GM21390 (cell line): ENCODE measurements around the gene PALS2.

Experiments
- ATAC-seq: cut with Tn5 transposase; IDR thresholded peaks from one replicate; pipeline ENCODE4 v1.9.1; 2021; ENCODE audit not compliant: unreplicated experiment

Gene PALS2, protein sequence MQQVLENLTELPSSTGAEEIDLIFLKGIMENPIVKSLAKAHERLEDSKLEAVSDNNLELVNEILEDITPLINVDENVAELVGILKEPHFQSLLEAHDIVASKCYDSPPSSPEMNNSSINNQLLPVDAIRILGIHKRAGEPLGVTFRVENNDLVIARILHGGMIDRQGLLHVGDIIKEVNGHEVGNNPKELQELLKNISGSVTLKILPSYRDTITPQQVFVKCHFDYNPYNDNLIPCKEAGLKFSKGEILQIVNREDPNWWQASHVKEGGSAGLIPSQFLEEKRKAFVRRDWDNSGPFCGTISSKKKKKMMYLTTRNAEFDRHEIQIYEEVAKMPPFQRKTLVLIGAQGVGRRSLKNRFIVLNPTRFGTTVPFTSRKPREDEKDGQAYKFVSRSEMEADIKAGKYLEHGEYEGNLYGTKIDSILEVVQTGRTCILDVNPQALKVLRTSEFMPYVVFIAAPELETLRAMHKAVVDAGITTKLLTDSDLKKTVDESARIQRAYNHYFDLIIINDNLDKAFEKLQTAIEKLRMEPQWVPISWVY

DNA sequence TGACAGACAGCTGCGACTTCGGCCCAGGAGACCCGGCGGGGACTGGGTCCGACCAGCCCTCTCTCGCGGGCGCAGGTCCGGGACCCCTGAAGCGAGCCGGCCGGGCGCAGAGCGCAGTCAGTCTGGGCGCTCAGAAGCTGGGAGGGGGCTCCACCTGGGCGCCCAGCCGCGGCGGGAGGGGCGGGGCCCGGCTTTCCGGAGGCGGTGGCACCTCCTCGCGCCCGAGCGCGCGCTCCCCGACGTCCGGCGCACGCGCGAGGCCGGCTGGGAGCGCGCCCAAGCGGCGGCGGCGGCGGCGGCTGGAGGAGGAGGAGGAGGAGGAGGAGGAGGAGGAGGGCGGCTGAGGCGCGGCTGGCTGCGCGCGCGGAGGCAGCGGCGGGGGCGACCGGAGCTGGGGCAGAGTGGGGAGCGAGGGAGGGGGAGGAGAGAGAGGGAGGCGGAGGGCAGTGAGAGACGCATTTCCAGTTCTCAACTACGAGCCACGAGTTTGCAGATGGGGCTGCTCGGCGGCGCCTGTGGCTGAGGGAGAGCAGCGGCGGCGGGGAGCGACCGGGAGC lies at the start of gene PALS2:
PALS2 (plus strand) TSS at position 456 of the 557 bp plus-strand sequence. CDS start 50,216 bp downstream, outside the sequence.
- peak; percentile 43 for ATAC-seq

DNA sequence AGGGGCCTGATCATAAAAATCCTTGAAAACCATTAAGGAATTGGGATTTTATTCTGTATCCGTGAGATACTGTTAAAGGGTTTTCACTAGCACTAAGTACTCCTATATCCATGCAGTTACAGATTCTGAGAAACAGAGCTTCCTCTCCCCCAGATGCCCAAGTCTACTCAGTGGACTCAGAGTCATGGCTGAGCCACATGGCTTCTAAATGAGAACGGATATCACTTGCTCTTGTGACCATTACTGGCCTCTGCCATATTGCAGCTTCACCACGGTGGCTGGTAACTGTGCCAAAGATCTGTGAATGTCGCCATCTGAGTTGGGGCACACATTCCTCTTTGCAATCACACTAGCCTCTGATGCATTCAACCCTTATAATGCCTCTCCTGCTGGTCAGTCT lies 42.0 kb upstream of the PALS2 start:
- ATAC-seq = no peak

DNA sequence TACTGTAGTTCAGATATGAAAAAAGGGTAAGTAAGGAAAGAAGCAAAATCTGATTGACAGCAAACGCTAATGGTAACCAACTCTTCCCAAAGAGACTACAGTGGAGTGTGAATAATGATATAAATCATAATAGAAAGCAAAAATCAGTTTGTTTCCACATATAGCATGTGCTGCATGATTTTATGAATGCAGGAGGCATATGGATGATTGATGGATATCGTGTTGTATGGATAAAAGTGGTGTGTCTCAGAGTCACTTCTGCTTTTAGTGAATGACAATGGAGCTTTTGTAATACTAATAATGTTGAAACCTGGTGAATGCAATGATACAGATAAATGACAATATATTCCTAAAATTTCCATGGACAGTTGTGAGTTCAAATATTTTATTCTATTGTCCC lies 36.6 kb upstream of the PALS2 start:
- ATAC-seq = no peak

DNA sequence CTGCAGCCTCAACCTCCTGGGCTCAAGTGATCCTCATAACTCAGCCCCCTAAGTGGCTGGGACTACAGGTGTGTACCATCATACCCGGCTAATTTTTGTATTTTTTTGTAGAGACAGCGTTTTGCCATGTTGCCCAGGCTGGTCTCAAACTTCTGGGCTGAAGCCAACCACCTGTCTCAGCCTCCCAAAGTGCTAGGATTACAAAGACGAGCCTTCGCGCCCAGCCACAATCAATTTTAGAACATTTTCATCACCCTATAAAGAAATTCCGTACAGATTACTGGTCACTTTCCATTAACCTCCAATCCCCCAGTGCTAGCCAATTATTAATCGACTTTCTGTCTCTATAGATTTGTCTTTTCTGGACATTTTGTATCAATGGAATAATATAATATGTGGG lies 32.3 kb upstream of the PALS2 start:
- ATAC-seq = no peak

DNA sequence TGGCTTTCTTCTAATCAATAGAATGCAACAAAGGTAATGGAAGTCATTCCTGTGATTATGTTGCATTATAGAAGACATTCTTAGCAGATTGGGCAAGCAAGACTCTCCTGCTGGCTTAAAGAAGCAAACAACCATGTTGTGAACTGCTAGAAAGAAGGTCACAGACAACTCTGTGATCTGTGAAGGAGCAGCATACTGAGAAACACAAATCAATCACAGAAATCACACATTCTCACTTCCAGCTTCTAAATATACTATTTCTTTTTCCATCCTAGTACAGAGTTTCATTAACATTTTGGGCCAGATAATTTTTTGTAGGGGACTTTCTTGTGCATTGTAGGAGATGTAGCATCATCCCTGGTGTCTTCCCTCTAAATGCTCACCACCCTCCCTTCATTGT lies 28.0 kb upstream of the PALS2 start:
- no peak for ATAC-seq

DNA sequence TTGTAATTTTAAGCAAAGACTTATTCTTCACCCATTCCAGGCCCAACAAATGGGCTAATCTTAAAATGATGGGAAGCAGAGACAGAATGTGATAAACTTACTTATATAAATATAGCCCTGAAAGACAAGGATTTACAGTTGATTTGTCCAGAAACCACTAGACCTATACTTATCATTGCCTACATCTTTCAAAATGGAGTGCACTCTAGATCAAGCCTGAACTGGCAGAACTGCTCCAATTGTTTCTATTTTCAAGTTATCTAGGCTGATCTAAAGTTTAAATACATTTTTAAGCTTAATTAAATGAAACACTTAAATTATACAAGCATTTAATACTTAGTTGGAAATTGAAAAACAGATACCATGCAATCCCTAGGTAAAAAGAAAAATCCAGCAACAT lies 24.9 kb upstream of the PALS2 start:
- no peak for ATAC-seq

DNA sequence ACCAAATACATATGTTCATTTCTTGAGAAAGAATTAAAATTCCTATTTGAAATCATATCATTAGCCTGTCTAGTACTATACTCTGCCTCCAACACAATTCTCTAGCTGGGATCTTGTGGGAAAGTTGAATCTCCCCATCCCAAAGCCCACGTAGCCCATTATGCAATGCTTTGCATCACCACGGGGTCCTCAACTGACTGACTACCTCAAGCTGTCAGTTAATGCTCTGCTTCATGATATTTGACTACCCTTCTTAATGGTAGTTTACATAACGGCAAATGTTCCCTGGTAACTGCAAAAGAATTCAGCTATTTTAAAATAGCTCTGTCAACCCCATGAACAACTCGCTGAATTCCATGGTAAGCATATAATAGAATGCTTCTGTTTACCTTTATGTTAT lies 23.3 kb upstream of the PALS2 start:
- no peak for ATAC-seq

DNA sequence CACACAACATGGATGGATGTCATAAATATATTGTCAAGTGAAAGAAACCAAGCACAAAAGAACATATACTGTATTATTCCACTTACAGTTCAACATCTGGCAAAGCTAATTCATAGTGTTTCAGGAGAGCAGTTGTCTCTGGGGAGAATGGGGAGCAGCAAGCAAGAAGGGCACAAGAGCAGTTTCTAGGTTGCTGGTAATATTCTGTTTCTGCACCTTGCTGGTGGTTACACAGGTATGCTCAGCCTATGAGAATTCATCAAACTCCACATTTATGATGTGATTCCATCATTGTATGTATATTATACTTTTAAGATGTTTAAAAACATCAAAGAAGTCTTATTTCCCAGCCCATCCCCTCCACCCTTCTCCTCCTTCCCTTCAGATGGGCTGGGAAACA lies 18.1 kb upstream of the PALS2 start:
- ATAC-seq = no peak

DNA sequence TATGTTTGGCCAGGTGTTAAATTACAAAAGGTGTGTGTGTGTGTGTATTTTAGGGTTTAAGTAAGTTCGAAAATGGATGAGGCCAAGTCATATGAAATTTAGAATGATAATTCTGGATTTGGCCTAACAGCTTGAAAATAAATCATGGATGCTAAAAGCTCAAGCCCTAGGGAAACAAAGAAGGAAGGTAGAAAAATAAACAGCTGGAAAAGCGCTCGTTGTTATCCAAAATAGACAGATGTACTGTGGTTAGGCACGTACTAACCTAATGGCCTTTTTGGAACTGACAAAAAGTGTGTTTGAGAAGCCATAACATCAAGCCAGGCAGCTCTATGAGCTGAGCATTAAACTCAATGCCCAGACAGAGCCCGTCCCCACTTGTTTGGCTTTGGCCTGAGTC lies 17.5 kb upstream of the PALS2 start:
- no peak for ATAC-seq

DNA sequence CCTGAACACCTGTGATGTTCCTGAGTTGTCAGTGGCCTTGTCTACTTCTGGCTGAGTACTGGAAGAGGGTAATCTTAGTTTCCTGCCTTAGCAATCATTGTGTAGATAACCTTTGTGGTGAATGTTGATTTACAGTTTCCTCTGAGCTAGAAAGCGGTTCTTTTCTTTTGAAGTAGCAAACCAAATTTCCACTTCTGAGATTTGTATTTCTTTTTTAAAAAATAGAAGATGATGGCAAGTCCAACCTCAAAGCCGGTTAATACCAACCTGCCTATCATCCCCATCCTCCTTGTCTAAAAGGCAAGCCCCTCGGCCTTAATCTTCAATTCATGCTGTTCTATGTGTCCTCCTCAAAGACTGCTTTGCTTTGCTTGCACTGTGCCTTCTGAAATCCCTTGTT lies 12.5 kb upstream of the PALS2 start:
- no peak for ATAC-seq

DNA sequence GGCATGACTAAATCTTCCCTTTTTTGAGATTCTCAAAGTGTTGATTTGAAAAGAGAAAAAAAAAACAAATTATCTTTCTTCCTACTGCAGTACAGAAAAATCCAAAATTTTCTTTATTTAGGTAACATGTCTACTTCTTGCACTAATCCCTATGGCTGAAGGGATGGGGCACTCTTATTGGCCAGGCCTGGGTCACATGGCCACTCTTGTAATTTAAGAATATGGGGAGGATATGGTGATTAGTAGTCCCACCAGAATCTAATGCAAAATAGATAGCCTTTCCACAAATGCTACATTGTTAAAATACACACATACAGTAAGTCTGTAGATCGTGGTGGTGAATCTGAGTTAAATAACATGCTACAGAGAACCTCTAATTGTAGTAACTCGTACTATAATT lies 7.0 kb upstream of the PALS2 start:
- no peak for ATAC-seq

DNA sequence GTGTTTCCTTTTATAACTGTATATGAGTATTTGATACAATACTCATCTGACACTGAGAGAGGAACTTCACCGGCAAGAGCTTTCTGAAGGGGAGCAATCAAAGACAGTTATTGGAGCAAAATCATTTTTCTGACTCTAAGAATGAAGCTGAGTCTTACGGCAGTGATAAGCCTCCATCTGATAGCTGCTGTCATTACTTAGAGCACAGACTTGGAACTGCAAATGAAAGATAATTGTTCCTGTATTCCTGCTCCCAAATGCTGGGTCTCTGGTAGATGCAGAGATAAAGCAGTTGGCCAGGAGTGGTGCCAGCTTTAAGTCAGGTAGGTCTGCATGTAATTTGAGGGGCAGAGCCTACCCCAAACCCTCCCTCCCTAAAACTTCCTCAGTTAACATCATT lies 2.3 kb upstream of the PALS2 start:
- no peak for ATAC-seq

DNA sequence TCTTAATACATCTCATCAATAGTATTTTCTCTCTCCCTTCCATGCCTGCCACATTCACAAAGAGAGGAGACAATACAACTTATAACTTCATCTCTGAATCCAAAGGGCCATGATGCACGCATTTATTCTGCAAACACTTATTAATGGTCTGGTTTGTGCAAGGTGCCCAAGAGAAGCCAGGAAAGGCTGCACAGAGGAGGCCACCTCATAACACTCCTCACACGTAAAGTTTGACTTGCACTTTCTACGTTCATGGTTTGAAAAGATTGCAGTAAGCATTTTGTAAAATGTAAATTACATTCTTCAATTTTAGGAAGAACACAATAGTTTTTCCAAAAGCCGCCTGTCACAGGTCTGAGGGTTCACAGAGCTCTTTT lies 1.2 kb upstream of the PALS2 start:
- no peak for ATAC-seq

DNA sequence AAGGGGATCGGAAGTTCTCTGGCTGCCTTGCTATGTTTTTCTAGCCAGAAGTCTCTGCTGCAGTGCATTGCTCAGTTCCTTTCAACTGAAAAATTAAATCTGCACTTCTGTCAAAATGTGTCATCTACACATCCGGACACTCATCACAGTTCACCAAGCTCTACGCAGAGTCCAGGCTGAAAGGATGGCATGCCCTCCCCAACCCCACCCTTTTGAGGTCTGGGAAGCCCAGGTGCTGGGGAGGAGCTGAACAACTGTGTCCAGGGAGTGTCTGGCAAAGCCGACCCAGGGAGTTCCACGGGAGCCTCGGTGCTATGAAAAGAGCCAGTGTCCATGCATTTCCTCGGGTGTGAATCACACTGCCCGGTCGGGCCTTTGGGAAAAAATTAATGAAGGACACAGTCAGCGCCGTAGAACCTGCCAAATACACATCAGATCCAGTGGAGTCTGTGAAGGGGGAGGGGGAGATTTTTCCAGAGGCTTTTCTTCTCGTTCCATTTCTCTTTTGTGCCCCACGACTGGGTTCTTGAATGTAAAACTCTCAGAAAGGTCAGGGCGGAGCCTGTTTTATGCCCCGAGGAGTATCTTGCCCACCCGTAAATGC lies 757 bp upstream of the PALS2 start:
- no peak for ATAC-seq

DNA sequence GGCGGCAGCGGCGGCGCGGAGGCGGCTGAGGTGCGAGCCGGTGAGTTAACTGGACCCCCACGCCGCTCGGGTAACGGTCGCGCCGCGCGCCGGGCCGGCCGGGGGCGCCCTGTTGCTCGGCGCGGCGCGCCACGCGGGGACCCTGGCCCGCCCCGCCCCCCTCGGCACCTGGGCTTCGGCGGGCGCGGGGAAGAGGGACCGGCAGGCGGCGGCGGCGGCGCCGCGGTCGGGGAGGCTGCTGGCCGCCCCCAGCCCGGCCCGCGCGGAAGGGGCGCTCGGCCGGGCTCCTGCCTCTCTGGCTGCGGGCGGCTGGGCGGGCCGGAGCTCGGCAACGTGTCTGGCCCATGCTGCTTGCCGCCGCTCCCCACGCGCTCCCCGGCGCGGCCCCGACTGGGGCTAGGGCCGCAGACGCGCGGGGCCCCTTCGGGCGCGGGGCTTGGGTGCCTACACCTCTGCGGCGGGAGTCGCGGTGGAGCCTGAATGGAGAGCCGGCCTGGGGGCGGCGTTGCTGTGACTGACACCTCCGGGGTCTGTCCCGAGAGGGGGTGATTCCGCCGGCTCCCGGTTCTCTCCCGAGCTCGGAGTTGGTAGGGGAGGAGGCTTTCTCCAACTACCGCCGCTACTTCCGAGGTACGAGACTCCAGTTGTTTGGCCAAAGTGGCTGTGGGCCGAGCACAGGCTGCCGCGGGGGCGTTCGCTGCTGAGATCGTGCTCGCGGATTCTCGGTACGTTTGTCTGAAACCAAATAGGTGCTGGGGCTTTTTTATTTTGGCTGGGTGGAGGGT lies 494 bp downstream of the PALS2 start:
- ATAC-seq = peak; percentile 40

DNA sequence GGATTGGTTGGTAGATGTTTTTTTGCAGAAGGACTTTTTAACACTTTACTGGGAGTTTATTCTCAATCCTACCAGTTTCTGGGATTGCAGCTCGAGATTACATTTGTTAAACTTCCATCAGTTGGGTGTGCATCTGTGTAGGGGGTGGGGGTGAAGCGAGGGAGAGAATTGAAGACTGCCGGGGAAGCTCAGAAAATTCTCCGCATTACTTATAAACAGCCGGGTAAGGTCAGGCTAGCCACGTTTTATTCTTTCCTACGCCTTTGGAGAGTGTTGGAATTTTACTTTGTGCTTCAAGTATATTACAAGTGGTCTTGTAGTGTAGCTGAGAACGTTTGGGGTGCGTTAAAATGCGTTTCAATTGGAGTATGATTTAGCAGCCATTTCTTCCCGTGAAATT lies 1.1 kb downstream of the PALS2 start:
- ATAC-seq = no peak

DNA sequence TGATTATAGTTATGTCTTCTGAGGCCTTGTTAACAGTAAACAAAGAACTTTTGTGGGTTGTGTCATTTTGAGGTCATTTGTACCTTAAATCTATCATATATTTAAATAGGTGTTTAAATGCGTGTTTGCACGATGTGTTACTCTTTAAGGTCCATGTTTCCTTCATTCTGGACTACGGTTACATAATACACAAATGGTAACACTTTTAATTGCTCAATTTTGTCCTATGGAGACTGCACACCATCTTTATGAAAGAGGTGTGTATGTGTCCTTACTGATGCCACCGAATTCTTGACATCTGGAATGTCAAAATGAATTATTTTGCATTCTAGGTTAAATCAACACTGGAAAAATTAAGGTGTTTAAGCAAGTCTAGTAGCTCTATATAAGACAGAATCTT lies 1.7 kb downstream of the PALS2 start:
- ATAC-seq = no peak

DNA sequence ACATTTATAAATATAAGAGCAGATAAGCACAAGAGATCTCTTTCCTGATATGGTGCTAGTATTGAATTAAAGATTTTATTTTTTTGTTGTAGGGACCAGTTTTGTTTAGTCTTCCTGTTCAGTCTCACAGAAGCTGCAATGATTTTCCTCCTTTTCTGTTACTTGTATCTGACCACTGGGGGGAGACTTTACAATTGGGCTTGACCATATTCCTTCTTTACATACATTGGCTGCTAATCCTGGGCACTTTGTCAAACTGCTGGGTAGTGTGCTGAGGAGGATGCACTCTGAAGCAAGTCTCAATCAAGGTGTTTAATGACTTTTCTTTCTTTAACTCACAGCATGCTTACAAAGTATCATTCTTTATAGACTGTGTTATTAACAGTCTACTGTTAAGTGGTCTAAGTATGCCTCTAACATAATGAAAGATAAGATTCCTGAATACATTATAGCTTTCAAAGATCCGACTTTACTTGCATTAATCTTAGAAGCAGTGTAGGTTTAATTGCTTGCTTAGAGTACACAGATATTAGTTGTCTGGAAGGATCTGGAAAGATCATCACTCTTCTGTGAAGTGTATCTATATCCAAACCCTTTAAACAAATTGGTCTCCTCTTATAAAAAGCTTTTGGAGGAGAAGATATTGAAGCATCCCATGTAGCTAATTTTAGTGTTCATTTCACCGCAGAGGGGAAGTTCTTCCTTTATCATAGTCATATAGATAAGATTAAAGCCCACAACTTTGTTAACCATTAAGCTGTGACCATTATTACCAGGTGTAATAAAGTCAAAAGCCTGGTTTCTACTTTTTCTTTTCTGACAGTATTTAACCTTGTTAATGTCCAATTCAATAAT lies 3.1 kb downstream of the PALS2 start:
- peak; percentile 23 for ATAC-seq

DNA sequence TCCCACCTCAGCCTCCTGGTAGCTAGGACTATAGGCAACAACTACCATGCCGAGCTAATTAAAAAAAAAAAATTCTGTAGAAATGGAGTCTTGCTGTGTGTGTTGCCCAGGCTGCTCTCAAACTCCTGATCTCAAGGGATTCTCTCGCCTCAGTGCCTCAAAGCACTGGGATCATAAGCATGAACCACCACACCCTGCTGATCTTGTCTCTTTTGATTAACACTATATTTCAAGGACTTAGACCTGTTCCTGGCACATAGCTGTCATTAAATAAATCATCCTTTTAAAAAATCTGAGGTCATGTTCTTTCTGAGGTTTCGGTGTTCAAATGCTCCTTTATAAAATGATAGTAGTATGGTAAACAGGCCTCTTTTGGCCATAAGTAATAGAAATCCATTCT lies 4.8 kb downstream of the PALS2 start:
- ATAC-seq = no peak

DNA sequence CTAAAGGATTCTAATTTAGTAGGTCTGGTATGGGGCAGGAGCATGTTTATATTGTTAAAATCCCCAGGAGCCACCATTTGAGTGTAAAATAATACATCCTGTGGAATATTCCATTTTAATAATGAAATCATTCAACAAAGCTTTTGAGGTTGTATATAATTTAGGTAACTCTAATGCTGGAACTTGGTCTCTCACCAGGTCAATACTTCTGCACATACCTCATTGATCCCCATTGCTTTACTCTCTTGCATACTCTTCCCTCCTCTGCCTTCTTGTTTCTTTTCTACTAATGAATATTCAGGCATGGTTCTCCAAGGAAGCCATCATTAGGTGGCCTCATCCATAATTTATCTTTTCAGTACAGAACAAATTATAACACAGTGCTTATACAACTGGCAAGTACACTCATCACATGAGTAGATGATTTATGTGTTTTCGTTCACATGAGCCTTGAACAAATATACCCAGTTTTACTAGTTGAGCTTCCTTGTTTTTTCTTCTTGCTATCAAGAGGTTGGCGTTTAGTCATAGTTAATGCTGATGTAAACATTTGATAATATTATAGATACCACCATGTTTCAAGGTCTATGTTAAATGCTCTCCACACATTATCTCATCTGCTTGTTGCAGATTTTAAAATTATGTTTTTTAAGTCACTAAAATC lies 7.2 kb downstream of the PALS2 start:
- ATAC-seq = no peak
